HG03045 (cell line): ENCODE measurements around the gene RPTN.
A peak's percentile ranks its signal among the peaks of the same experiment; 100 is the strongest.

ENCODE experiments used
- ATAC-seq: cut with Tn5 transposase; IDR thresholded peaks from one replicate; pipeline ENCODE4 v1.9.1; 2021; ENCODE audit warnings: mild to moderate bottlenecking, moderate library complexity; ENCODE audit not compliant: unreplicated experiment

RPTN gene, protein sequence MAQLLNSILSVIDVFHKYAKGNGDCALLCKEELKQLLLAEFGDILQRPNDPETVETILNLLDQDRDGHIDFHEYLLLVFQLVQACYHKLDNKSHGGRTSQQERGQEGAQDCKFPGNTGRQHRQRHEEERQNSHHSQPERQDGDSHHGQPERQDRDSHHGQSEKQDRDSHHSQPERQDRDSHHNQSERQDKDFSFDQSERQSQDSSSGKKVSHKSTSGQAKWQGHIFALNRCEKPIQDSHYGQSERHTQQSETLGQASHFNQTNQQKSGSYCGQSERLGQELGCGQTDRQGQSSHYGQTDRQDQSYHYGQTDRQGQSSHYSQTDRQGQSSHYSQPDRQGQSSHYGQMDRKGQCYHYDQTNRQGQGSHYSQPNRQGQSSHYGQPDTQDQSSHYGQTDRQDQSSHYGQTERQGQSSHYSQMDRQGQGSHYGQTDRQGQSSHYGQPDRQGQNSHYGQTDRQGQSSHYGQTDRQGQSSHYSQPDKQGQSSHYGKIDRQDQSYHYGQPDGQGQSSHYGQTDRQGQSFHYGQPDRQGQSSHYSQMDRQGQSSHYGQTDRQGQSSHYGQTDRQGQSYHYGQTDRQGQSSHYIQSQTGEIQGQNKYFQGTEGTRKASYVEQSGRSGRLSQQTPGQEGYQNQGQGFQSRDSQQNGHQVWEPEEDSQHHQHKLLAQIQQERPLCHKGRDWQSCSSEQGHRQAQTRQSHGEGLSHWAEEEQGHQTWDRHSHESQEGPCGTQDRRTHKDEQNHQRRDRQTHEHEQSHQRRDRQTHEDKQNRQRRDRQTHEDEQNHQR

DNA sequence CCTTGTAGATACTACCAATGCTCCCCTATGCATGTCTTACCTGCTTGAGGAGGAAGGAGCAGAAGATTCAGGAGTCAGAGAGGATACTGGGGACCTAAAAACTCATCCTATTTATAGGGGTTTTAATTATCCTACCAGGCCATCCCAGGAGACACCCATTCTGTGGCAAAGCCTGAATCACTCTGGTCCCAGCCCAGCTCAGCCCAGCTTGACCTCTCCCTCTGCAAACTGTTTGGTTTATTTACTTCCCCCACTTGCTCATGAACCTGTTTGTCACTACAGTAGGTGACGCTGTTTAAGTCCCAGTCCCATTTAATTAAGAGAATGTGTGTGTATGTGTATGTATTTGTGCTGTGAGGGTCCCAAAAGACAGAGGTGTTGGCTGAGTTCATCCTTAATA lies at the start of gene RPTN:
Gene RPTN (minus strand): TSS at position 85 of the 400 bp plus-strand sequence. CDS start 1,339 bp downstream, outside the sequence.
- ATAC-seq: no peak

DNA sequence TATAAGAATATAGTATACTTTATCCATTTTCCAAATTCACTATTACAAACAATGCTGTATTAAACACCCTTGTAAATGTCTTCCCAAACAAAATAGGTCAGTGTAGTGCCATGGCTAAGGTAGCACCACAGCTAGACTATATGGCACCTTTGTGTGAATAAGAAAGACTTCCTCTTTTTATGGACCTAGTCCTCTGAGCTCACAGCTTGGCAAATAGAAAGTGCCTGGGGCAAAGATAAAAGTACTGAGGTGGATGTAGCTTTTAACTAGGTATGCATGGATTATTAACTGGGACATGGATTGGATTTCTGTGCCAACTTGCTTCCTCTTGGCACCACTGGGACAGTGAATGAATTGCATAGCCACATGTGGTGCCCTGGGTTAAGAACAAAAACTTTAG lies 40.0 kb upstream of the RPTN start:
- ATAC-seq: no peak

DNA sequence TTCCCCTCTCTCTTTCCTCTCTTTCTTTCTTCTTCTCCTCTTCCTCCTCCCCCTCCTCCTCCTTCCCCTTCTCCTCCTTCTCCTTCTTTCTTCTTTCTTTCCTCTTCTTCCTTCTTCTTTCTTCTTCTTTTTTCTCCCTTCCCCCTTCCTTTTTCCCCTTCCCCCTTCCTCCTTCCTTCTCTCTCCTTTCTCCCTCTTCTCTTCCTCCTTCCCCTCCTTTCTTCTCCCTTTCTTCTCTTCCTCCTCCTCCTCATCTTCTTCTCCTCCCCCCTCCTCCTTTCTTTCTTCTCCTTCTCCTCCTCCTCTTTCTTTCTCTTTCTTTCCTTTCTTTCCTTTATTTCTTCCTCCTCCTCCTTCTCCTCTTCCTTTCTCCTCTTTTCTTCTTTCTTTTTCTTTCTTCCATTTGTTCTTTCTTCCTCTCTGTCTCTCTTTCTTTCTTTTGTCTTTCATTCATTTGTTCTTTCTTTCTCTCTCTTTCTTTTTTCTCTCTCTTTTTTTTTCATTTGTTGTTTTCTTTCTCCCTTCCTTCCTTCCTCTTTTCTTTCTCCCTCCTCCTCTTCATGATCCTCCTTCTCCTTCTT lies 38.4 kb upstream of the RPTN start:
- ATAC-seq: no peak

DNA sequence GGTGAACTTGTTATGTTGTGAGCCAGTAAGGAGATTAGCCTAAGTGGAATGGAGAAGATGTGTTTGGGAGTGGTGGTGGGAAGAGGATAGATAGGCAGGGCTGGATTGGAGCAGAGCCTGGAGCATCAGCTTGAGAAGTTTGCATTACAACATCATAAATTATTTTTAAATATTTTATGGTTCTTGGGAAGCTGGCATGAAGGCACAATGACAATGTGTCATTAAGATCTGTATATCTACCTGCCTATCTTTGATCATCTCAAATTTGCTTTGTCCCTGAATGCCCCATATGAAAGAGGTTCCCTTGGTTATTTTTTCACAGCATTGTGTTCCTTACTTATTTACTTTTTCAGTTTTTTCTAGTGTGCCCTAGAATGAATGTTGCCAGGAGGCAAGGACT lies 32.7 kb upstream of the RPTN start:
- ATAC-seq: no peak

DNA sequence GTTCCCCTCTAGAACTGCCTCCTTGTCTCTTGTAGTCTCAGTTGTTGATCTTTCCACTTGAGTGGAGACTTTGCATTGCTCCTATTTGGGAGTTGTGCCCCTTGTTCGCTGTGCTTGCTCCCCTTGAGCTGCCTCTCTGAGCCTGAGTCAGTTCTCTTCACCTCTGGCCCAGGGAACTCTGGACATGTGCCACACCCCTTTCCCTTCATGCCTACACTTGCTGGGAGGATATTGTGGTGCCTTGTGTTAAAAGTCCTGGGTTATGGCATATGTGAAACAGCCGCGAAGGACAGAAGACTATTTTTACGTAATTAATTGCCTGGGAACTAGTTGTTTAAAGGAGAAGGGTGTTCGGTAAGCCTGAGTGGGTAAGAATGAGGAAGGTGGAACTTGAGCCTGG lies 32.2 kb upstream of the RPTN start:
- ATAC-seq: no peak

DNA sequence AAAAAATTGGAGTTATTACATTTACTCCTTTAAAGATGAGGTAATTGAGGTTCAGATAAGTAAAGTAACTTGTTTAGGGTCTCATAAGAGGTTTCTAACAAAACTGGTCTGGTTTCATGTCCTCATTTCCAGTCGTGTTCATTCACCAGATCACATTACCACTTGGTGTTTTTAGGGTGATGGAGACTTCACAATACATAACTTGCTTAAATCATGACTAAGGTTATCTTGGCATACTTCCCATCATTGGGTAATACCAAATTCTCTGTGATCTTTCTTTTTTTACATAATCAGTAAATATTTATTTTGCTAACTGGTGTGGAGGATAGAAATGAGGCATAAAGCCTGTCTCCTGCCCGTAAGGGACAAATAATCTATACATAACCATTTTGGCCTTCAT lies 31.6 kb upstream of the RPTN start:
- ATAC-seq: no peak

DNA sequence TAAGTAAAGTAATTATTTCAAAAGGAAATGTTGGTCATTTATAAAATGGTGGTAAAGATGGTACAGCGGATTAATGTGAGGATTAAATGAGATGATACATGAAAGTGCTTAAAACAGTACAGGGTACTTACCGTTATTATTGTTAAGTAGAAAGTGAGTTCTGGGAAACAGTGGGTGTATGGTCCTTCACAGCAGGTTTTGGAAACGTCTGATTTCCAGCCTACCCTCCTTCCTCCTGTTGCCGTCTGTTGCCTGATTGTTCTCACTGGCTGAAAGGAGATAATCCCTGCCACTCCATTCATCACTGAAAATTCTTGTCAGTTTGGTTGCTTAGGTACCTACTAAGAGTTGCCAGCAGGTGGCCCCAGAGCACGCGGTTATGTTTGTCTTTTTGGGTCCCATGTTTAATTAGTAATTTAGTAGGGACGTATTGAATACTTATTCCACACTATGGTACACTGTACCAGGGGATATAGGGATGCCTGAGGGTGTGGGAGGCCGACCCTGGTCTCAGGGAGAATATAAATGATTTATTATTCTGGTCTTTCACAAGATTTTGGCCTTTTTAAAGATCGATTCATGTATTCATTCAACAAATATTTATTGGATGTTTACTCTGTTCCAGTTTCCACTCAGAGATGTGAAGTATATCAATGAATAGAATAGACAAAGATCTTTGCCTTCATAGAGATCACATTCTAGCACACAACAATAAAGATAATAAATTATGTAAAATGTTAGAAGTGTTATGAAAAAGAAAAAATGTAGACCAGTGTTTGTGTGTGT lies 30.8 kb upstream of the RPTN start:
- ATAC-seq: no peak

DNA sequence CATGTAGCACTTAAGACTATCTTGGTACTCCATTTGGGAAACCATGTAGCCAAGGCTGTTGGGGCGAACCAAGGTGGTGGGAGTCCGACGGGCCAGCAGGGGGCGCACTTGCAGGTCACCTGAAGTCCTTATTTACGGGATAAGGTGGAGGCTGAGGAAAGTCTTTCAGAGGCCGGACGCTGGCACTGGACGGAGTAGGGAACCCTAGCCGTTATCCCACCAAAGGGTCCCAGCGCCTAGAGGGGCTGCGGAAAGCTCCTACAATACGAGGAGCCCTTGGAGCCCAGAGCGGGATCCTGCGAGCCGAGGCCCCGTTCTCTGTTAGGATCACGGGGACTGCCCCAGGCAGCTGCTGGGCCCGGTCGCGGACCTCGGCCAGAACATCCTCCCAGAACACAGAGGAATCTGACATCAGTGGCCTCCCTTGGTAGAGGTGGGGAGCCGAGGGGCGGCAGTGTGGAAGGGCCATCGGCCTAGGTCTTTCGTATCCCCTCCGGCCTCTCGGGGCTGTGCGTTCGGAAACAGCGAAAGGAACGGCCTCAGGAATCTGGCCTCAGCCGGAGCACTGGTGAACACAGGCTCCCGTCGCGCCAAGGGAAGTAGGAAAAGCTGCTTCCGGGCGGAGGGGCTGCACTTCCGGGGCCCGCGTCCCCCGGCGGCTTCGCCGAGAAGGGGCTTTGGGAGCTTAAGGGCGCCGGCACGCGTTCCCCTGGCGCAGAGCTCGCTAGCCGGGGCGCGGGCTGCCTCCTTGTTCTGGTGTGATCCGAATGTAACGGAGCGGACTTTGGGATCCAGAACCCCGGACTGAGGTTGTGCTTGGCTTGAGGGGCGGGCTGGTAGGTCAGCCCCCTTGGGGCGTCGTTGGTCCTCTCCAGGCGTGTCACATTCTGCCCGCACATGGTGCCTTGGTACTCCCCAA lies 29.9 kb upstream of the RPTN start:
- peak; percentile 54 for ATAC-seq

DNA sequence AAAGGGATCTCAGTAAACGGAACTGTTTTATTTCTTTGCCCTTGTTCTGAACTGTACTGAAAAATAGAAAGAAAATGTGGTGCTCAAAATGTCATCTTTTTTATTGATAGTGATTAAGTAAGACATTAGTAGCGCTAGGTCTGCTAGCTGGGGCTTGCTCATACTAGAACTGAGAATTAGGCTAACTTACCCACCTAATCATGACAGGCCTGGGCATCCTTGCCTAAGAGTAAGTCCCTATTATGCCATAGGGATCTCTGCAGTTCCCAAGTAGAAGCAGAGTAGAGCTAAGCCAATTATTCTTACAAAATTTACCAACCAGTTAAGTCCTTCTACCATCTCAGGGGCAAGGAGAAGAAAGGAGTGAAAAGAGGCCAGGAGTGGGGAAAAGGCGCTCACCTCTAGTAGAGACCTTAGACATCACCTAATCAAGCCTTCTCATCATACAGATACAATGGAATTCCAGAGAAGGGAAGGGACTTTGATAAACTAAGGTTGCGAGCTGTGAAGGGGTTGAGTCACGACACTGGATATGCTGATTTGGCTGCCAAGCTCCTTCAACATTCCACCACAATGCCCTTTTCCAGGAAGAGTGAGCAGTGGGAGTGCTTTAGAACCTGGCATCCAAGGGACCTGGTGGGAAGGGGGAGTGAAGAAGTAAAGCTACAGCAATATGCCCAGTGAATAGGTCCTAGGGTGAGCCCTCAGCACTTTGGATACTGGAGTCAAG lies 27.7 kb upstream of the RPTN start:
- ATAC-seq: no peak

DNA sequence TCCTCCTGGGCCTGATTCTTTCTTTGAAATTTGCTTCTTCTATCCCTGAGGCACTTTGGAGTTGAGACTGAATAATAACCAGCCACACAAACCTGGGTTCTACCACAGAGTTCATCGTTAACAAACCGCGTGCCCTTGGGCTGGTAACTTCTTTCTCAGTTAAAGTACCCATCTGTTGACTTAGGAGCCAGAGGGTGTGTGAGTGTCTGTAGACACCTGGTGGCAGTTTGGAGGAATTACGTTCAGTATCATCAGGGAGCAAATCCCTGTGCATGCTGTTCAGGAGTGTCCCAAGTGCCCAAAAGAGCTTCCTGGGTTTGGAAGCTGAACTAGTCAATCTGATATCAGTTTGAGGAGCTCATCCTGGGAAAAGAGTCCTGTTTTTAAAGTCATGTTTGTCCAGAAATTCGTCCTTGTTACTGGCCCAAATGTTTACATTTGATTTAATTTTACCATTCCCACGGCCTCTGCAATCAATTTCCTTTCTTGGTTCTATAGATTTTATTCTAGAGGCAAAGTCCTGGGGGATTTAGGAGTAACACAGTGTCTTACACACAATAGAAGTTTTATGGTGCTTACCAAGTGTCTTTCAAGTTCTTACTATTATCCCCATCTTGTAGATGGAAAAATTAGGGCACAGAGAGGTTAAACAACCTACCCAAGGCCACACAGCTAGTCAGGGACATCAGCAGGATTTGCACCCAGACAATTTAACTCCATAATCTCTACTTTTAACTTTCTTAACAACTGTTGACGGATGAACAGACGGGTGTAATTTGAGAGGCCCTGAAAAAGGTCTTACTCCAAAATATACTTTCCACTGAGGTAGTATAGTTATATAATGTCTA lies 26.7 kb upstream of the RPTN start:
- no peak for ATAC-seq

DNA sequence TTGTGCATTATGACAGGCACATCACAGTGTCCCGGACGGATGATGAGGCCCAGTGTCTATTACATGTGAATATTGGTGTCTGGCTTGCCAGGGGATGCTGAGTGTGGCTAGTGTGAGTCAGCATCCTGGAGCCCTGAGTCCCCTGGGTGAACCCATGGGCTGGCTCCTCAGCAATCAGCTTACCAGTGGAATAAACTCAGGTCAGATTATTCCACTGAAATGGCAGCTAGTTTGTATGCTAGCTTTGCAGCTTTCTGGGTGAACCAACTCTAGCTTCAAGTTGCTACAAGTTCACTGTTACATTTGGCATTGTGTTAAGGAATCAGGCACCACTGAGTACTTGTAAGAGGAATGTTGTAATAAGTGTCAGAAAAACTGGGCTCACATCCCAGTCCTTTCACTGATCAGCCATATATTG lies 23.9 kb upstream of the RPTN start:
- ATAC-seq: no peak

DNA sequence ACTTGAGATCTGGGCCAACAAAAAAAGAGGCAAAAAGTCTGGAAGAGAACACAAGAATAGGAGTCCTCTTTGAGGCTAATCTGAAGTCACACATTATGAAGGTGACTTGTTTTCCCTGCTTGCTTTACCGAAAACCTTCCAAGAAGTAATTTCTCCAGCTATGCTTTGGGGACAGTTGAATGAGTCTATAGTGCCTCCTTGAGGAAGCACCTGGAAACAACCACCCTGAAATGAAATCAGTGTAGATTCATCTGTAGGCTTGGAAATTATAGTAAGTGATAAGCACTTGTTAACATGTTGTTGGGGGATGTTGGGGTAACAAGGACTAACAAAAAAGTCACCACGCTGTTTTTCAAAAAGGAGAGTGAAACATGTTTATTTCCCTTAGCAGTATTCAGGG lies 23.4 kb upstream of the RPTN start:
- ATAC-seq: no peak

DNA sequence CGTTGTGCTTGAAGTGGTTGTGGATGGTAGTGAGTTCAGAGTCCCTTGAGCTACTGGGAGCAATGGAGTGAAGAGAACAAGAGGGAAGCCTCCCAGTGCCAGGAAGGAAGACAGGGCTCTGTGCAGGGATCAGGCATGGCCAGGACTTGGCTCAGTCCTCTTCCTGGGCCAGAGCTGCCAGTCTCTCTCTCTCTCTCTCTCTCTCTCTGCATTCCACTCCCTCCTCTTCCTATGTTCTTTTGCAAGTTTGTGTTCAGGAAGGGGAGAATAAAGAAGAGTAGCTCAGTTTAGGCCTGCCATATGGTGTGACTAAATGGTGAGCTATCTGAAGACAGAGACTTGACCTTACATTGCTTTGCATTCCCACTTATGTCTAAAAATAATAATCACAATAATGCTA lies 20.5 kb upstream of the RPTN start:
- ATAC-seq: no peak

DNA sequence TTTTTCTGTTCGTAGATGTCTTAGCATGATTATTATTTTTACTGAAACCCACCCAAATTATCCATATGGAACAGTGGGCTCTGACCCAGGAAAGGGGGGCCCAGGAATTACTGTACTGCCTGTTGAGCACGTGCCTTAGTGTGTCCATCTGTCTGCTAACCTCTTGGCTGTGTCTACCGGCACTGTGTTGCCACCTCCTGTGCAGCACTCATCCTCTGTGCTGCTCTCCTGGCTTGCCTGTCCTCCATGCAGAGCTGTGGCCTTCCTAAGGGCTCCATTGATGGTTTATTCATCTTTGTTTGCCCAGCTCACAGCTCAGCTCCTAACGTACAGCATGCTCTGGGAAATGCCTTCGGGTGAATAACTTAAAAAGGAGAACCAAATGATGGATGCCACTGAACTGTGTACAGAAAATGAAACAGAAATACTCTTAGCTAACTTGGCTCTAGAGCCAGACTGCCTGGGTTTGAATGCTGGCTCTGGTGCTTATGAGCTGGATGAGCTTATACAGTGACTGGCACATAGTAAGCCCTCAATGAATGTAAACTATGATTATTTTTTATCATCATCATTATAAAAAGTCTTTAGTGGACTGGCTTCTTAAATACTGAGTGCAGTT lies 11.4 kb upstream of the RPTN start:
- no peak for ATAC-seq

DNA sequence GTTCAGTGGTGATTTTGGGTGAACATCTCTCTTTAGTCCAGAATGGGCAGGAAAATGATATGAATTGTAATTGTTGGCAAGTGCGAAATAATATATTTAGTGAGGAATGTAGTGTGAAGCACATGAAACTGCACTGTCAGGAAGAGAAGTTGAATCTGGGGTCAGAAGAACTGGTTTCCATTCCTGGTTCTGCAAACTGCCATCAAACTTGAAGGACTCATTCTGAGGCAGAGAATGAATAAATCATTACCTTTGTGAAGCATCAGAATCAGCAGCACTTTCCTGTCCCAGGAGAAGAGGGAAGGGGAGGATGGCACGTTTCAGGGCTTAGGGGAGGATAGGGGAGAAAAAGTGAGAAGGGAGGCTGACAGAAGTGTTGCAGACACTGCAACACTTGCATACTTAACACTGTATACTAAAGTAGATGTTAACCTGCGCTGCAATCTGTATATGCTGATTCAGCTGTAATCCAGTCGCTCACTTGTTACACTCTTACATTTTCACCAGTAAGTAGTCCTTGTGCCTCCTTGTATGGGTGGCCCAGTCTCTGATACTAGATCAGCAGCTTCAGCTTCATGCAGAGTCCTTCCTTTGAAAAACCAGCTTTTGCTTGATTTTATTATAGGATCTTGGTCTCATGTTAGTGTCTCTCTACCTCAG lies 10.5 kb upstream of the RPTN start:
- ATAC-seq: no peak

DNA sequence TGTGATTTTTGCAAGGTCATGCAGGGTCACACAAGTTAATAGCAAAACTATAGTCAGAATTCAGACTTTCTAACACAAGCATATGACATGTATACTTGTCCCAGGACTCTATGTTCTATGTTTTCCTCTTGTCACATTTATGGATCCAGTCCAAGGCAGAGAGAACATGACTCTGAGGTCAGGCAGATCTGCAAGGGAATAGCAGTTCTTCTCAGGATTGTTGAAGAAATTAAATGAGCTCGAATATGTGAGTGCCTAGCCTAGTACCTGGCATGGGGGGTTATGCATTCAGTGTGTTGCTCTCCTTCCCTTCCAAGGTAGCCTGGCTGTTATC lies 9.5 kb upstream of the RPTN start:
- ATAC-seq: no peak

DNA sequence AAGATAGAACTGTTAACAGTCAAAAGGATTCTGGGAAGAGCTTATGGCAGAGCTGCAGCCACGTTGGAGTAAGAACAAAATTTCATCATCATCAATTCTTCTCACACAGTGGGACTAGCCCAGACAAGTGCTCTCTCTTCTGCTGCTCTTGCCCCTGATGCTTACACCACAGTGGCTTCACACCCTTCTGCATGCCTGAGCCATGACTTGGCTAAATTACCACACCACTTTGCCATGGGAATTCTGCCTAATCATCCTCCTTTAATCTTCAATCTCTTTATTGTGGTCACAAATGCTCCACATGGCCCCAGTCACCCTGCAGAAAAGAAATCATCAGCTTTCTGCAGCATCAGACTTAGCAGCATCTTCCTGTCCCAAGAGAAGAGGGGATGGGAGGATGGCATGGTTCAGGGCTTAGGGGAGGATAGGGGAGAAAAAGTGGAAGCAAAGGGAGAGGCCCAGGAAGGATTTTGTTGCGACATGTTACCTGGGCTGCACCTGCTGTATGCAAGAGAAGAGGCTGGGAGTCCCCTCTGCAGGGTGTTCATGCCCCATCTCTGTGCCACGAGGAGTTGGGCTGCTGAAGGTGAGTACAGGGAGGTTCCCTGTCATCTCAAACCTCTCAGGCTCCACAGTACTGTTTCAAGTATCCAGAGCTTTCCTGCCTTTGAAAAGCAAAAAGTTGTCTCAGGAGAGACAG lies 9.0 kb upstream of the RPTN start:
- ATAC-seq: no peak
